Medulla oblongata (tissue), 1 donor: ENCODE data around the gene CDK5.
"Not testable (repeated sequence)": the region's sequence is repeated elsewhere in the genome, so short reads cannot be mapped to it uniquely, and the experiment has no call there.

Experiments
- DNase-seq: peaks from one replicate; pipeline ENCODE4 v3.0.0-alpha.2; 2015; ENCODE audit errors: extremely low spot score

The CDK5 gene

GRCh38 chr7:151056666-151057505 is 811 bp downstream of the CDK5 start:
- no peak for DNase-seq

- DNase-seq, result no peak
Measured at GRCh38 chr7:151056283-151056665, 1.4 kb downstream of the CDK5 start.

- DNase-seq, result no peak
Measured at GRCh38 chr7:151053751-151054150, 3.9 kb downstream of the CDK5 start.

GRCh38 chr7:151053096-151053495 is 4.6 kb downstream of the CDK5 start:
- DNase-seq, result no peak

GRCh38 chr7:151051108-151051507 is 6.6 kb downstream of the CDK5 start:
- no peak for DNase-seq

GRCh38 chr7:151048911-151049463 is 8.7 kb downstream of the CDK5 start:
- DNase-seq, result no peak

- DNase-seq, result no peak
Measured at GRCh38 chr7:151047976-151048815, 9.5 kb downstream of the CDK5 start, which contains the start of gene ASIC3. Gene ASIC3 (plus strand): TSS chr7:151048531. CDS start chr7:151048886, 355 bp downstream.

- DNase-seq, result no peak
Measured at GRCh38 chr7:151046603-151047573, 10.8 kb downstream of the CDK5 start.

GRCh38 chr7:151045967-151046366 is 11.7 kb downstream of the CDK5 start:
- DNase-seq, result no peak

GRCh38 chr7:151045262-151045661 is 12.4 kb downstream of the CDK5 start:
- DNase-seq, result no peak

- DNase-seq, result no peak
Measured at GRCh38 chr7:151043959-151044358, 13.7 kb downstream of the CDK5 start.

GRCh38 chr7:151043449-151043848 is 14.2 kb downstream of the CDK5 start:
- not testable (repeated sequence) for DNase-seq

GRCh38 chr7:151040616-151041375 is 16.9 kb downstream of the CDK5 start:
- DNase-seq, result no peak

- no peak for DNase-seq
Measured at GRCh38 chr7:151039850-151040548, 17.7 kb downstream of the CDK5 start.

GRCh38 chr7:151038951-151039849 is 18.5 kb downstream of the CDK5 start:
- DNase-seq, result no peak

- DNase-seq, result no peak
Measured at GRCh38 chr7:151035902-151036301, 21.8 kb downstream of the CDK5 start.

- no peak for DNase-seq
Measured at GRCh38 chr7:151035026-151035717, 22.5 kb downstream of the CDK5 start.
